CD4-positive, alpha-beta T cell treated with Interleukin-17A for 1 hour (primary cell): ENCODE data around the gene PNPLA3.

Source experiments
- DNase-seq: peaks from one replicate; pipeline ENCODE4 v3.0.0-alpha.2; 2020

Gene PNPLA3

GRCh38 chr22:43925433-43926348 lies 2.1 kb downstream of the PNPLA3 start:
- DNase-seq = no peak

GRCh38 chr22:43926349-43926710 lies 2.7 kb downstream of the PNPLA3 start:
- no peak for DNase-seq

- no peak for DNase-seq
Observed at GRCh38 chr22:43928468-43928867, 4.9 kb downstream of the PNPLA3 start.

- no peak for DNase-seq
Observed at GRCh38 chr22:43928908-43929307, 5.3 kb downstream of the PNPLA3 start.

- no peak for DNase-seq
Observed at GRCh38 chr22:43931771-43932170, 8.2 kb downstream of the PNPLA3 start.

GRCh38 chr22:43941449-43941848 lies 17.8 kb downstream of the PNPLA3 start:
- no peak for DNase-seq

GRCh38 chr22:43944670-43945430 lies 21.2 kb downstream of the PNPLA3 start:
- no peak for DNase-seq

- DNase-seq = peak; percentile 60
Observed at GRCh38 chr22:43945632-43946383, 22.2 kb downstream of the PNPLA3 start.

- no peak for DNase-seq
Observed at GRCh38 chr22:43946384-43946667, 22.7 kb downstream of the PNPLA3 start.

- no peak for DNase-seq
Observed at GRCh38 chr22:43948836-43949406, 25.3 kb downstream of the PNPLA3 start.

- DNase-seq = no peak
Observed at GRCh38 chr22:43951391-43951790, 27.8 kb downstream of the PNPLA3 start.

GRCh38 chr22:43951966-43952365 lies 28.4 kb downstream of the PNPLA3 start:
- no peak for DNase-seq

- DNase-seq = no peak
Observed at GRCh38 chr22:43953988-43954785, 30.6 kb downstream of the PNPLA3 start.

- peak; percentile 93 for DNase-seq
Observed at GRCh38 chr22:43955040-43955882, 31.7 kb downstream of the PNPLA3 start, which contains the start of gene SAMM50. SAMM50 (plus strand) TSS chr22:43955442; CDS start chr22:43955578, 136 bp downstream.

- DNase-seq = peak; percentile 5
Observed at GRCh38 chr22:43955883-43956782, 32.5 kb downstream of the PNPLA3 start.

GRCh38 chr22:43956805-43957463 lies 33.3 kb downstream of the PNPLA3 start:
- DNase-seq = no peak

- no peak for DNase-seq
Observed at GRCh38 chr22:43957871-43958270, 34.3 kb downstream of the PNPLA3 start.

GRCh38 chr22:43964314-43964857 lies 40.8 kb downstream of the PNPLA3 start:
- DNase-seq = no peak

GRCh38 chr22:43967069-43967468 lies 43.5 kb downstream of the PNPLA3 start:
- no peak for DNase-seq
